ENCODE measurements around the gene GCGR. TPM values are rescaled to one million over a fixed set of nuclear protein-coding genes. Genes with fewer than 3 reads are reported as not detected.
"Not testable (repeated sequence)": the region's sequence is repeated elsewhere in the genome, so short reads cannot be mapped to it uniquely, and the experiment has no call there.

Gene GCGR
- total RNA-seq, 1 donor from 2014 or later: not detected

- no peak for DNase-seq (ENCODE audit: low spot score)
- intact Hi-C loops (cut with DNase I): no loop called here
These were observed 24.7 kb downstream of the GCGR start for GRCh38 chr17:81828656-81829055.

- intact Hi-C loops (cut with DNase I): loop anchor here (5.0 kb wide), 1 partner anchor 42 kb away; the partner anchor contains the start of gene ARHGDIA
- DNase-seq (ENCODE audit: low spot score): no peak
These were observed 25.9 kb downstream of the GCGR start for GRCh38 chr17:81829858-81830257.

- intact Hi-C loops (cut with DNase I): loop anchor here (5.0 kb wide), 1 partner anchor 41 kb away; the partner anchor contains the start of gene ARHGDIA
These were observed 27.6 kb downstream of the GCGR start for GRCh38 chr17:81831563-81831956.

GRCh38 chr17:81831957-81832607 is 28.1 kb downstream of the GCGR start:
- DNase-seq (ENCODE audit: low spot score): no peak
- intact Hi-C loops (cut with DNase I): loop anchor here (2.0 to 5.0 kb wide), 2 partner anchors 29 to 40 kb away; partner anchors contain the start of genes ARHGDIA and P4HB

More at GRCh38 chr17:81831563-81831956, 27.6 kb downstream of the GCGR start:
- no peak for DNase-seq (ENCODE audit: low spot score)

- DNase-seq (ENCODE audit: low spot score): peak; percentile 82
- intact Hi-C loops (cut with DNase I): loop anchor here (2.0 to 5.0 kb wide), 2 partner anchors 28 to 40 kb away; partner anchors contain the start of genes ARHGDIA and P4HB
These were observed 28.7 kb downstream of the GCGR start for GRCh38 chr17:81832608-81833159.

GRCh38 chr17:81833160-81833920 is 29.4 kb downstream of the GCGR start, which contains the start of gene MCRIP1:
Gene MCRIP1, minus strand, starts transcription at chr17:81833291. Its CDS starts 8,785 bp downstream, at chr17:81824506.
- peak; percentile 95 for DNase-seq (ENCODE audit: low spot score)
- intact Hi-C loops (cut with DNase I): loop anchor here (2.0 to 5.0 kb wide), 2 partner anchors 27 to 39 kb away; partner anchors contain the start of genes ARHGDIA and P4HB

GRCh38 chr17:81833921-81834830 is 30.2 kb downstream of the GCGR start:
- intact Hi-C loops (cut with DNase I): loop anchor here (2.0 to 5.0 kb wide), 2 partner anchors 27 to 38 kb away; partner anchors contain the start of genes ARHGDIA and P4HB
- no peak for DNase-seq (ENCODE audit: low spot score)

- intact Hi-C loops (cut with DNase I): loop anchor here (5.0 kb wide), 1 partner anchor 37 kb away; the partner anchor contains the start of gene ARHGDIA
- no peak for DNase-seq (ENCODE audit: low spot score)
These were observed 30.9 kb downstream of the GCGR start, which contains the start of gene PPP1R27 for GRCh38 chr17:81834831-81835267. Gene PPP1R27, minus strand, starts transcription at chr17:81835050. Its CDS starts 97 bp downstream, at chr17:81834953.

GRCh38 chr17:81837641-81838040 is 33.7 kb downstream of the GCGR start:
- intact Hi-C loops (cut with DNase I): no loop called here
- no peak for DNase-seq (ENCODE audit: low spot score)

GRCh38 chr17:81838753-81839255 is 34.9 kb downstream of the GCGR start:
- no peak for DNase-seq (ENCODE audit: low spot score)
- intact Hi-C loops (cut with DNase I): no loop called here

GRCh38 chr17:81839301-81839700 is 35.4 kb downstream of the GCGR start:
- DNase-seq (ENCODE audit: low spot score): no peak
- intact Hi-C loops (cut with DNase I): no loop called here

GRCh38 chr17:81840059-81840458 is 36.1 kb downstream of the GCGR start:
- DNase-seq (ENCODE audit: low spot score); intact Hi-C loops (cut with DNase I): not testable (repeated sequence)

GRCh38 chr17:81840826-81841778 is 37.2 kb downstream of the GCGR start:
- intact Hi-C loops (cut with DNase I): no loop called here
- no peak for DNase-seq (ENCODE audit: low spot score)

- DNase-seq (ENCODE audit: low spot score): no peak
- intact Hi-C loops (cut with DNase I): no loop called here
These were observed 37.9 kb downstream of the GCGR start for GRCh38 chr17:81841866-81842265.

GRCh38 chr17:81842378-81842724 is 38.4 kb downstream of the GCGR start:
- intact Hi-C loops (cut with DNase I): no loop called here

GRCh38 chr17:81842725-81843504 is 39.0 kb downstream of the GCGR start:
- no peak for DNase-seq (ENCODE audit: low spot score)
- intact Hi-C loops (cut with DNase I): no loop called here

More at GRCh38 chr17:81842378-81842724, 38.4 kb downstream of the GCGR start:
- no peak for DNase-seq (ENCODE audit: low spot score)
